Measurements from ENCODE around the gene SBK3. TPM values are rescaled to one million over a fixed set of nuclear protein-coding genes. Genes with fewer than 3 reads are reported as not detected.

Gene SBK3
- total RNA-seq, 1 donor from 2014 or later: 1.8 TPM

GRCh38 chr19:55529636-55530234, 15.6 kb downstream of the SBK3 start:
- Histone ChIP-seq H3K27me3 (no peaks in the 10 kb centered on the region), H3K4me1 (peaks cover 3% of the 10 kb centered on the region), H3K4me3 (no peak overlapping the region), H3K27ac (no peak overlapping the region), H3K36me3 (no peaks in the 10 kb centered on the region), H3K9me3 (no peaks in the 10 kb centered on the region)
- TF ChIP-seq CTCF (IDR thresholded peaks at IDR 0.05): no peak
- no peak for DNase-seq
- intact Hi-C loops (cut with DNase I): no loop called here
- no peak for ATAC-seq

GRCh38 chr19:55528030-55528803, 17.1 kb downstream of the SBK3 start:
- H3K27ac ChIP-seq: no peak overlapping the region
- ATAC-seq: no peak
- H3K9me3 ChIP-seq: no peaks in the 10 kb centered on the region
- no peaks in the 10 kb centered on the region for H3K36me3 ChIP-seq
- no peak for TF ChIP-seq CTCF (IDR thresholded peaks at IDR 0.05)
- no peak overlapping the region for H3K4me3 ChIP-seq
- no peaks in the 10 kb centered on the region for H3K27me3 ChIP-seq
- intact Hi-C loops (cut with DNase I): no loop called here
- H3K4me1 ChIP-seq: peaks cover 3% of the 10 kb centered on the region
- DNase-seq: no peak

- Histone ChIP-seq H3K27me3 (no peaks in the 10 kb centered on the region), H3K4me1 (peaks cover 3% of the 10 kb centered on the region), H3K27ac (no peak overlapping the region), H3K4me3 (no peak overlapping the region), H3K9me3 (no peaks in the 10 kb centered on the region), H3K36me3 (no peaks in the 10 kb centered on the region)
- TF ChIP-seq CTCF (IDR thresholded peaks at IDR 0.05): no peak
- ATAC-seq (no peak), DNase-seq (no peak)
- intact Hi-C loops (cut with DNase I): no loop called here
Measured at GRCh38 chr19:55527197-55528029, 17.9 kb downstream of the SBK3 start.

- no peak overlapping the region for H3K4me3 ChIP-seq
- no peak overlapping the region for H3K27ac ChIP-seq
- peaks cover 3% of the 10 kb centered on the region for H3K4me1 ChIP-seq
- no peaks in the 10 kb centered on the region for H3K27me3 ChIP-seq
- intact Hi-C loops (cut with DNase I): no loop called here
- ATAC-seq (peak; percentile 84), DNase-seq (peak; percentile 87)
- no peaks in the 10 kb centered on the region for H3K9me3 ChIP-seq
- no peak for TF ChIP-seq CTCF (IDR thresholded peaks at IDR 0.05)
- no peaks in the 10 kb centered on the region for H3K36me3 ChIP-seq
Measured at GRCh38 chr19:55526216-55527196, 18.8 kb downstream of the SBK3 start.
